ENCODE measurements around the gene SEMA3C. TPM values are rescaled to one million over a fixed set of nuclear protein-coding genes. Genes with fewer than 3 reads are reported as not detected.
A peak's percentile ranks its signal among the peaks of the same experiment; 100 is the strongest.

SEMA3C gene
- polyA plus RNA-seq, 10 donors: 134 to 202 (median 168) TPM

- no peak for DNase-seq
Measured at GRCh38 chr7:80858141-80858903, 60.5 kb downstream of the SEMA3C start.

- no peak for DNase-seq
Measured at GRCh38 chr7:80856769-80857168, 62.1 kb downstream of the SEMA3C start.

- DNase-seq: no peak
Measured at GRCh38 chr7:80851896-80852476, 66.9 kb downstream of the SEMA3C start.

DNA sequence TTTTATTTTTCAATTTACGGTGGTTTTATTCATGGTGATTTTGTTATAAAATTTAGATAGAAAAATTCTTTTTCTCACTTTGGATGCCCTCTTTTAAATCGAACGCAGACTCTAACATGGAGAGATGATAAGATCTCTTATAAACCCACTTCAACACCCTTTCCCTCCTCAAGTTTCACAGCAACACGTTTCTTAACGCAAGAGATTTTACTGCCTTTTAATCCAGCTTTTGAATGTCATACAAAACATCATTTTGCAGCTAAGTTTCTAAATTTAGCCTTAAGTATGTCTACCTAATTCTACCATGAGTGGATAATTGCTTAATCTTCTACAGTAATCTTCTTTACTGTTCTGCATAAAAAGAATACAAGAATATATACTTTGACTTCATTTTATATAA lies 70.0 kb downstream of the SEMA3C start:
- no peak for DNase-seq

GRCh38 chr7:80847895-80848294 lies 71.0 kb downstream of the SEMA3C start:
- DNase-seq: no peak

- no peak for DNase-seq
Measured at GRCh38 chr7:80847027-80847426, 71.8 kb downstream of the SEMA3C start.

DNA sequence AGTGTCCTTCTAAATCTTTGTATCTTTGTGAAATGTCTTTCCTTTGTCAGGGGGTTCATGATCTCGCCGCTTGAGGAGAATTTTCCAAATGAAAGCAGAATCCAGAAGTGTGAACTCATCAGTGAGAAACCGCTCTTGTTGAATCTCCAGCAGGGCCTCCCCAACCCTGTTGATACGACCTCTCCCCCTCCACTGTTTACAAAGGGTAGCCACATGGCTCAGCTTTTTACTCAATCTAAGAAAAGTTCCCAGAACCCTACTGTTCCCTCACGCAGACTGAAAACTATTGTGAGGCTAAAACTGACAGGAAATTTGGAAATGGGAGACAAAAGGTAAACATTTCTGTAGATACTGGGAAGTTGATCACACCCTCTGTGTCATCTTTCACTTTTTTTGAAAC lies 73.9 kb downstream of the SEMA3C start:
- no peak for DNase-seq

- no peak for DNase-seq
Measured at GRCh38 chr7:80843018-80843677, 75.7 kb downstream of the SEMA3C start.

DNA sequence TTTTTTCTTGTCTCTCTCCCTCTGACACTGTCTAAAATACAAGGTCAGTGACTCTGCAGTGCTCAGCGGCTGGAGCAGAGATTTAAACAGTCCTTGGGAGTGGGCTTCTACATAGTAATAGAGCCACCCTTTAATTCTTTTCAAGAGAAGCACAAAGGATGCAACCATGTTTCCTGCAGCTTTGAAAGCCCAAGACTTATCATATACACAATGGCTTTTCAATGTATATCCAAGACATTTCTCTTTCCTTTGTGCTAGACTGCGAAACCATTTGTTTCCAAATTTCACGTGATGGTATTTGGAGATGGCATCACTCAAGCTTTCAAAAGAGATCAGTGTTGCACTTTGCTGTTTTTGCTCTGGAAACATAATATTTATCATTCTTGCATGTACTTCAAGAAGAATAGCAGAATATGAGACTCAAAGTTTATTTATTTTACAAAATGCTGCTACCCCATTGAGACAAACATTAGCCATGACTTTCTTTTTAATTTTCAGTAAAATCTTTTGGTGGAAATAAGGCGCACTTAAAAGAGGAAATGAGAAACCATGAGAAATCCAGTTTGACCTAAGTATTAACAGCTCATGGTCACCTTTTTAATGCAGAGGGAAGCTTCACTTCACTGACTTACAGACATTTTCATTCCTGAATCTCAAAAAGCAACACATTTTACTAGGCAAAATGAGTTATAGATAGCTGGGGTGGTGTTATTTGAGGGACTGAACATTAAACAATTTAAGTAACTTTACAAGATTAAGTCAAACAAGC lies 76.6 kb downstream of the SEMA3C start:
- DNase-seq: no peak

- no peak for DNase-seq
Measured at GRCh38 chr7:80841423-80841955, 77.4 kb downstream of the SEMA3C start.

DNA sequence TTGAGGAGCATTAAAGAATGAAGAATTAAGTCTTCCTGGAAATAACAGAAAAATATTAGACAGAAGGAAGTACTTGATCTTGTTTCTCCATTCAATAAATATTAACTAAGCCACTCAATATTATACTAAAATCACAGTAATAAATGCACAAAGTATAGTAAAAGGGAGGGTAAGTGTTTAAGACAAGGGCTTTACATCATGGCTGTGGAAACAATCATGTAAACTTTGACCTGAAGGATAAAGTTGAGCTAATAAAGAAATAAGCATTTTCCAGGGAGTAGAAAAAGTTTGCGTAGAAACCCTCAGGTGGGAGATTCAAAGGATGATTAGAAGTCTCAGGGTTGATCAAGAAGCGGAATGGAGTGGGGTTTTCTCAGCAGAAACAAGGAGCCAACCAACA lies 78.2 kb downstream of the SEMA3C start:
- DNase-seq: no peak

- no peak for DNase-seq
Measured at GRCh38 chr7:80839855-80840254, 79.0 kb downstream of the SEMA3C start.

DNA sequence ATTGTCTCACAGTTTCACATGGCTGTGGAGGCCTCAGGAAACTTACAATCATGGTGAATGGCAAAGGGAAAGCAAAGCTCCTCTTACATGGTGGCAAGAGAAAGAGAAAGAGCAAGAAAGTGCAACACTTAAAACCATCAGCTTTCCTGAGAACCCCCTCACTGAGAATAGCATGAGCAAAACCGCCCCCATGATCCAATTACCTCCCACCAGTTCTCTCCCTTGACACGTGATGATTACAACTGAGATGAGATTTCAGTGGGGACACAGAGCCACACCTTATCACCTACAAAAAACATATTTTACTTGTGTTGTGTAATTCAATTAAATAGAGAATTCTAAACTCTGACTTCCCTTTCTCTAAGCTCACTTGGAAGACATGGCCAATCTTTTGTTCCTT lies 80.2 kb downstream of the SEMA3C start:
- no peak for DNase-seq

GRCh38 chr7:80837345-80837744 lies 81.5 kb downstream of the SEMA3C start:
- no peak for DNase-seq

- DNase-seq: no peak
Measured at GRCh38 chr7:80835251-80835650, 83.6 kb downstream of the SEMA3C start.

GRCh38 chr7:80833289-80834268 lies 85.3 kb downstream of the SEMA3C start:
- peak in 2 of 3 donors; percentile 40 to 57 for DNase-seq

GRCh38 chr7:80832006-80832405 lies 86.8 kb downstream of the SEMA3C start:
- peak in 1 of 3 donors; percentile 30 for DNase-seq

- no peak for DNase-seq
Measured at GRCh38 chr7:80830584-80831285, 88.1 kb downstream of the SEMA3C start.

- no peak for DNase-seq
Measured at GRCh38 chr7:80830010-80830409, 88.8 kb downstream of the SEMA3C start.

- DNase-seq: no peak
Measured at GRCh38 chr7:80829527-80829926, 89.3 kb downstream of the SEMA3C start.

Measured in muscle of back (tissue), 11 donors.